Activated B cell treated with CpG ODN at 0.5 μM for 24 hours (primary cell): ENCODE measurements around the gene TPPP. TPM values are rescaled to one million over a fixed set of nuclear protein-coding genes. Genes with fewer than 3 reads are reported as not detected.
"Not testable (repeated sequence)": the region's sequence is repeated elsewhere in the genome, so short reads cannot be mapped to it uniquely, and the experiment has no call there.

Source experiments
- ATAC-seq: fragments of 200-7000 bp; cut with Tn5 transposase; one replicate; pipeline ENCODE4 v1.10.0; 2021; ENCODE audit warnings: low read depth, mild to moderate bottlenecking, moderate library complexity
- CTCF ChIA-PET: fragments of 350-600 bp; sonication (Branson Sonifier 250); formaldehyde crosslinking; loops from one replicate; lab custom pipeline; 2021; ENCODE audit warnings: antibody characterized with exemption; lab: Charles Lee
- POLR2A ChIA-PET: fragments of 350-600 bp; sonication (Branson Sonifier 250); formaldehyde crosslinking; loops from one replicate; lab custom pipeline; 2021; ENCODE audit warnings: antibody characterized with exemption; lab: Charles Lee
- DNase-seq: peaks from one replicate; pipeline ENCODE4 v3.0.0; 2022
- H3K27ac Mint-ChIP-seq: one replicate; pipeline ENCODE4 v1.8.0; 2020; ENCODE audit warnings: mixed read lengths
- H3K27me3 Mint-ChIP-seq: one replicate; pipeline ENCODE4 v1.8.0; 2021; ENCODE audit warnings: mixed read lengths
- H3K36me3 Mint-ChIP-seq: one replicate; pipeline ENCODE4 v1.8.0; 2021; ENCODE audit warnings: low read depth, mixed read lengths
- H3K4me1 Mint-ChIP-seq: one replicate; pipeline ENCODE4 v1.8.0; 2021; ENCODE audit warnings: mixed read lengths
- H3K4me3 Mint-ChIP-seq: one replicate; pipeline ENCODE4 v1.8.0; 2020; ENCODE audit warnings: mild to moderate bottlenecking, mixed read lengths
- H3K9me3 Mint-ChIP-seq: one replicate; pipeline ENCODE4 v1.8.0; 2020; ENCODE audit warnings: mixed read lengths
- intact Hi-C: fragments of 100-400 bp; cut with micrococcal nuclease; formaldehyde crosslinking; loops from one replicate; pipeline ENCODE4 v1.15.1; 2024
- total RNA-seq: library from RNA; stranded (reverse); gene quantifications from 2 replicates; pipeline ENCODE4 v1.2.3, GENCODE V29; 2022
- TF ChIP-seq, protein P1 (sequence below): fragments of 200-600 bp; IDR thresholded peaks from one replicate; pipeline ENCODE4 v1.8.0; 2022; ENCODE audit warnings: antibody characterized with exemption, mild to moderate bottlenecking

Gene TPPP
- total RNA-seq, 1 donor from 2014 or later, result 0.04 TPM

DNA sequence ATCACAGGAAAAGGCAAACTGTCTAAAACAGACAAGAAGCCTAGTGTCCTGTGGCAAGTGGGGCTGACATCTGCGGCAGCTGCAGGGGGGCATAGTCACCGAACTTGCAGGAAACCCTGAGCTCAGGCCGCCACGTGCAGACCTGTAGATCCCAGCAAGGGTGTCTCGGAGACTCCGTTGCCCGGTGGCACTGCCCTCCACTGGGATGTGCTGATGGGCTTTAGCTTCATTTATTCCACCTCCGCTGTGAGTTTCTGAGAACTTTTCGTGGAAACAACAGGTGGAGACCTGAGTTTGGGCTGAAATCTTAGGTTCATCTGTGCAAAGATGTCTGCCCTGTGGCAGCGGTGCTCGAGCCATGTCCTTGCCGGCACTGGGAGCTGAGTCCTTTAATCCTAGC lies 59.0 kb downstream of the TPPP start:
- no peak overlapping the region for H3K4me3 Mint-ChIP-seq
- DNase-seq (no peak), ATAC-seq (no peak)
- TF ChIP-seq, protein P1, sequence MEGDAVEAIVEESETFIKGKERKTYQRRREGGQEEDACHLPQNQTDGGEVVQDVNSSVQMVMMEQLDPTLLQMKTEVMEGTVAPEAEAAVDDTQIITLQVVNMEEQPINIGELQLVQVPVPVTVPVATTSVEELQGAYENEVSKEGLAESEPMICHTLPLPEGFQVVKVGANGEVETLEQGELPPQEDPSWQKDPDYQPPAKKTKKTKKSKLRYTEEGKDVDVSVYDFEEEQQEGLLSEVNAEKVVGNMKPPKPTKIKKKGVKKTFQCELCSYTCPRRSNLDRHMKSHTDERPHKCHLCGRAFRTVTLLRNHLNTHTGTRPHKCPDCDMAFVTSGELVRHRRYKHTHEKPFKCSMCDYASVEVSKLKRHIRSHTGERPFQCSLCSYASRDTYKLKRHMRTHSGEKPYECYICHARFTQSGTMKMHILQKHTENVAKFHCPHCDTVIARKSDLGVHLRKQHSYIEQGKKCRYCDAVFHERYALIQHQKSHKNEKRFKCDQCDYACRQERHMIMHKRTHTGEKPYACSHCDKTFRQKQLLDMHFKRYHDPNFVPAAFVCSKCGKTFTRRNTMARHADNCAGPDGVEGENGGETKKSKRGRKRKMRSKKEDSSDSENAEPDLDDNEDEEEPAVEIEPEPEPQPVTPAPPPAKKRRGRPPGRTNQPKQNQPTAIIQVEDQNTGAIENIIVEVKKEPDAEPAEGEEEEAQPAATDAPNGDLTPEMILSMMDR, result no peak
- ChIA-PET POLR2A (no interaction called here), CTCF (no interaction called here)
- H3K27me3 Mint-ChIP-seq, result no peaks in the 10 kb centered on the region
- H3K27ac Mint-ChIP-seq, result no peak overlapping the region
- H3K36me3 Mint-ChIP-seq, result peaks cover 49% of the 10 kb centered on the region
- H3K4me1 Mint-ChIP-seq, result no peaks in the 10 kb centered on the region
- no peaks in the 10 kb centered on the region for H3K9me3 Mint-ChIP-seq
- intact Hi-C loops, result no loop called here

DNA sequence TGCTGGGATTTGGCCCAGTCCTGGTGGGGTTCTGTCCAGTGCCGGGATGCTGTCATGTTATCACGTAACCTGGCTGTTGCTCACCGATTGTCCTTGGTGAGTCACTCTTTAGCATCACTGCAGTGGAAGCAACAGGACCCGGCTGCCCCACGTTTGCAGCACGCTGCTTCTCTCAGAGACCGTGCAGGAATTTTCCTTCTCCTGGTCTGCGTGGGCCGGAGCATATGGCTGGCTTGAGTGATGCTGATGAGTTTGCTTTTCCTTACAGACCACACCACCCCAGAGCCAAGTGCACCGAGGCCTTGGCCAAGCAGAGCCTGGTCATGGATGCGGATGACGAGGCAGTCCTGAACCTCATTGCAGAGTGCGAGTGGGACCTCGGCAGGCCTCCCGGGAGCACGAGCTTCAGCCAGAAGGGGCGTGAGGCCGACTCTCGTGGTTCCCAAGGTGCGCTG lies 59.6 kb downstream of the TPPP start:
- no peak for ATAC-seq
- no peaks in the 10 kb centered on the region for H3K4me1 Mint-ChIP-seq
- no peak overlapping the region for H3K27ac Mint-ChIP-seq
- H3K36me3 Mint-ChIP-seq, result peaks cover 45% of the 10 kb centered on the region
- CTCF ChIA-PET, result no interaction called here
- intact Hi-C loops, result no loop called here
- no peaks in the 10 kb centered on the region for H3K27me3 Mint-ChIP-seq
- H3K4me3 Mint-ChIP-seq, result no peak overlapping the region
- POLR2A ChIA-PET, result no interaction called here
- TF ChIP-seq, protein P1, result no peak
- no peak for DNase-seq
- H3K9me3 Mint-ChIP-seq, result no peaks in the 10 kb centered on the region

DNA sequence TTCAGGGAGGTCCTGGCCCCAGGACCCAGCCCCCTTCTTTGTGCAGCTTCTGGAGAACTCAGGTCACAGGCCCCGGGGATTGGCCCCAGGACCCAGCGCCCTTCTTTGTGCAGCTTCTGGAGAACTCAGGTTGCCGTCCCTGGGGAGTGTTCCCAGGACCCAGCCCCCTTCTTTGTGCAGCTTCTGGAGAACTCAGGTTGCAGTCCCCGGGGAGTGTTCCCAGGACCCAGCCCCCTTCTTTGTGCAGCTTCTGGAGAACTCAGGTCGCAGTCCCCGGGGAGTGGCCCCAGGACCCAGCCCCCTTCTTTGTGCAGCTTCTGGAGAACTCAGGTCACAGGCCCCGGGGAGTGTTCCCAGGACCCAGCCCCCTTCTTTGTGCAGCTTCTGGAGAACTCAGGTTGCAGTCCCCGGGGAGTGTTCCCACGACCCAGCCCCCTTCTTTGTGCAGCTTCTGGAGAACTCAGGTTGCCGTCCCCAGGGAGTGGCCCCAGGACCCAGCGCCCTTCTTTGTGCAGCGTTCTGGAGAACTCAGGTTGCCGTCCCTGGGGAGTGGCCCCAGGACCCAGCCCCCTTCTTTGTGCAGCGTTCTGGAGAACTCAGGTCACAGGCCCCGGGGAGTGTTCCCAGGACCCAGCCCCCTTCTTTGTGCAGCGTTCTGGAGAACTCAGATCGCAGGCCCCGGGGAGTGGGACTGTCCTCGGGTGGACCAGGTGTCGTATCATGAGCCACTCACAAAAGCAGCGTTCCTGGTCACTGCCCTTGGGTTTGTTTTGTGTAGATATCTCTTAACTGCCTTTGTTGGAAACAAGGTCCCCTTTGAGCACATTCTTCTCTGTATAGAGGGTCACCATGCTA lies 64.6 kb downstream of the TPPP start:
- H3K4me1 Mint-ChIP-seq, CTCF ChIA-PET, ATAC-seq, H3K27ac Mint-ChIP-seq, H3K4me3 Mint-ChIP-seq, intact Hi-C loops, POLR2A ChIA-PET, H3K27me3 Mint-ChIP-seq, H3K9me3 Mint-ChIP-seq: not testable (repeated sequence)
- H3K36me3 Mint-ChIP-seq, result peaks cover 28% of the 10 kb centered on the region
- DNase-seq, result peak; percentile 9

DNA sequence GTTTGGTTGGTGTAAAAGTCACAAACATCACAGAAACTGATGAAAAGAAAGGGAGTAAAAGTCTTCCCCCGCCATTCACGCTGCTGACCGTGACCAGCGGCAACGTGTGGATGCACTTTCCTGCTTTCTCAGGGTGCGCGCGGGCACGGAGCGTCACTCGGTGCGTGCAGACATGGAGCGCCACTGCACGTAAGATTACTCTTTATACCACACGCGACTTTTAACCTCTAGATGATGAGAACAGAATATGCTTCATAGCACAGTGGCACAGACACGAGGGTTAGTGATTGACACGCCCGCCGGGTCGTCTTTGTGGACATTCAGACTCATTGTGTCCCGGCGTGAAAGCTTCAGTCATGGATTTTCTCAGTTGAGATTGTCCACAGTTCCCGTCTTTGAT lies 65.3 kb downstream of the TPPP start:
- no peak for ATAC-seq
- H3K9me3 Mint-ChIP-seq, result no peaks in the 10 kb centered on the region
- intact Hi-C loops, result no loop called here

DNA sequence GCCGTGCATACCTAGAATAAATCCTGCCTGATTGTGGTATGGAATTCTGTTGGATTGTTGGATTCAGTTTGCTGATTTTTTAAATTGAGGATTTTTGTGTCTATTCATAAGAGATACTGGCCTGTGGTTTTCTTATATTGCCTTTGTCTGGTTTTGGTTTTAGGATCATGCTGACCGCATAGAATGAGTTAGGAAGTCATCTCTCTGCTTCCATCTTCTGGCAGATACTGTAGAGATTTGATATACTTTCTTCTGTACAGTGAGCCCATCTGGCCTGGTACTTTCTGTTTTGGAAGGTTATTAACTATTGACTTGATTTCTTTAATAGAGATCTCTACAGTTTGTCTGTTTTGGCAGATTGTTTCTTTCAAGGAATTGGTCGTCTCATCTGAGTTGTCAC lies 66.3 kb downstream of the TPPP start:
- Mint-ChIP-seq H3K4me1 (no peaks in the 10 kb centered on the region), H3K36me3 (peaks cover 32% of the 10 kb centered on the region), H3K9me3 (no peaks in the 10 kb centered on the region), H3K27me3 (no peaks in the 10 kb centered on the region), H3K4me3 (no peak overlapping the region), H3K27ac (no peak overlapping the region)
- TF ChIP-seq, protein P1, result no peak
- ChIA-PET POLR2A (no interaction called here), CTCF (interaction anchor here (0.8 kb wide), 1 partner anchor 180 kb away, joined by 3 read pairs; no protein-coding TSS in a partner anchor)
- intact Hi-C loops, result no loop called here
- ATAC-seq (no peak), DNase-seq (no peak)

More for the DNA sequence above, 65.3 kb downstream of the TPPP start:
- H3K4me3 Mint-ChIP-seq, result no peak overlapping the region
- TF ChIP-seq, protein P1, result no peak
- ChIA-PET CTCF (interaction anchor here (0.8 kb wide), 1 partner anchor 181 kb away, joined by 3 read pairs; no protein-coding TSS in a partner anchor), POLR2A (no interaction called here)
- no peaks in the 10 kb centered on the region for H3K4me1 Mint-ChIP-seq
- H3K27me3 Mint-ChIP-seq, result no peaks in the 10 kb centered on the region
- H3K36me3 Mint-ChIP-seq, result peaks cover 28% of the 10 kb centered on the region
- no peak overlapping the region for H3K27ac Mint-ChIP-seq
- DNase-seq, result peak; percentile 10
